Activated T-cell treated with anti-CD3 and anti-CD28 coated beads, Interleukin-2, amount 50 U/mL, for 4 hours (primary cell): ENCODE data around the gene KRTAP10-7. TPM values are rescaled to one million over a fixed set of nuclear protein-coding genes. Genes with fewer than 3 reads are reported as not detected.
A peak's percentile ranks its signal among the peaks of the same experiment; 100 is the strongest.
"Not testable (repeated sequence)": the region's sequence is repeated elsewhere in the genome, so short reads cannot be mapped to it uniquely, and the experiment has no call there.

Experiments
- ATAC-seq, 2 donors: fragments of 200-7000 bp; cut with Tn5 transposase; one replicate each; pipeline ENCODE4 v1.10.0; 2021
- DNase-seq: peaks from one replicate; pipeline ENCODE4 v3.0.0-alpha.2; 2020
- H3K27me3 Mint-ChIP-seq: one replicate; pipeline ENCODE4 v1.8.0; 2021; ENCODE audit warnings: low read depth, mixed read lengths
- H3K36me3 Mint-ChIP-seq: one replicate; pipeline ENCODE4 v1.8.0; 2022; ENCODE audit warnings: mixed read lengths; ENCODE audit not compliant: insufficient read depth
- H3K4me1 Mint-ChIP-seq: one replicate; pipeline ENCODE4 v1.8.0; 2021; ENCODE audit warnings: low read depth, mixed read lengths
- H3K4me3 Mint-ChIP-seq: one replicate; pipeline ENCODE4 v1.8.0; 2021; ENCODE audit warnings: mild to moderate bottlenecking, moderate library complexity, mixed read lengths
- H3K9me3 Mint-ChIP-seq: one replicate; pipeline ENCODE4 v1.8.0; 2021; ENCODE audit warnings: mixed read lengths
- total RNA-seq, 3 donors: library from RNA; stranded (reverse); gene quantifications; one replicate each; pipeline ENCODE4 v1.2.1, GENCODE V29; 2021

Gene KRTAP10-7
- total RNA-seq, 3 donors from 2014 or later: not detected

GRCh38 chr21:44578371-44579055, 21.9 kb upstream of the KRTAP10-7 start:
- Mint-ChIP-seq H3K9me3 (peaks cover 19% of the 10 kb centered on the region), H3K4me1 (peaks cover 11% of the 10 kb centered on the region), H3K27me3 (peaks cover 4% of the 10 kb centered on the region), H3K36me3 (peaks cover 2% of the 10 kb centered on the region), H3K4me3 (no peak overlapping the region)
- no peak for ATAC-seq
- DNase-seq: no peak

GRCh38 chr21:44579056-44579832, 21.2 kb upstream of the KRTAP10-7 start:
- DNase-seq (no peak), ATAC-seq (no peak)
- Mint-ChIP-seq H3K27me3 (peaks cover 4% of the 10 kb centered on the region), H3K9me3 (peaks cover 19% of the 10 kb centered on the region), H3K4me1 (peaks cover 18% of the 10 kb centered on the region), H3K36me3 (peaks cover 2% of the 10 kb centered on the region), H3K4me3 (no peak overlapping the region)

DNA sequence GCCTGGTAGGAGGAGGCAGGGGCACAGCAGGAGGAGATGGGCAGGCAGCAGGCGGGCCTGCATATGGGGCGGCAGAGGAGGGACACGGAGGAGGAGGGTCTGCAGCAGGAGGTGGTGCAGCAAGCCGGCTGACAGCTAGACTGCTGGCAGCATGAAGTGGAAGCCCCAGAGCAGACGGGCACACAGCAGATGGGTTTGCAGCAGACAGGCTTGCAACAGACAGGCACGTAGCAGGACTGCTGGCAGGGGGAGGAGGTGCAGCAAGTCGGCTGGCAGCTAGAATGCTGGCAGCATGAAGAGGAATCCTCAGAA, 20.6 kb upstream of the KRTAP10-7 start:
- Mint-ChIP-seq H3K4me3 (no peak overlapping the region), H3K36me3 (peaks cover 2% of the 10 kb centered on the region), H3K9me3 (peaks cover 19% of the 10 kb centered on the region), H3K27me3 (peaks cover 6% of the 10 kb centered on the region), H3K4me1 (peaks cover 17% of the 10 kb centered on the region)
- no peak for DNase-seq
- ATAC-seq: no peak

DNA sequence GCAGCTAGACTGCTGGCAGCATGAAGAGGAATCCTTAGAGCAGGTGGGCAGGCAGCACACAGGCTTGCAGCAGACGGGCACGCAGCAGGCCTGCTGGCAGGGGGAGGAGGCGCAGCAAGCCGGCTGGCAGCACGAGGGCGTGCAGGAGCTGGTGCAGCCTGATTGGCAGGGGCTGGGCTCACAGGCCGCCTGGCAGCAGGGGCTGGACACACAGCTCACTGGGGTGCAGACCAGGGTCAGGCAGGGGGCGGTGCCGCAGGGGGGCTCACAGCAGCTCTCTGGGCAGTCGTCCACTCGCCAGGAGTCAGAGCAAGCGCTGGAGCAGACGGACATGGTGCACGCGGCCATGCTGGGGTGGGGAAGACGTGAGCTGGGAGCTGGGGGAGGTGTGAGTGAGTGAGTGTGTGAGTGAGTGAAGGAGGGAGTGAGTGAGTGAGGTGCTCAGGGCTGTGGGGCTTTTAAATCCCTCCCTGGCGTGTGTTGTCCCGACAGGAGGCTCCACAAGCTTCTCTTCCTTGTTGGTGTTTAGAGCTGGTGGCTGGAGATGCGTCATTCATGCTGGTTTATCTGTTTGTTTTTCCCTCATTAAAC, 20.1 kb upstream of the KRTAP10-7 start, which contains the start of gene KRTAP10-5:
KRTAP10-5 (minus strand) TSS at position 374 of the 591 bp plus-strand sequence; CDS start at position 348, 26 bp downstream.
- not testable (repeated sequence) for H3K27me3 Mint-ChIP-seq, H3K4me3 Mint-ChIP-seq, ATAC-seq, H3K36me3 Mint-ChIP-seq, DNase-seq
- peaks cover 19% of the 10 kb centered on the region for H3K9me3 Mint-ChIP-seq
- H3K4me1 Mint-ChIP-seq: peaks cover 17% of the 10 kb centered on the region

DNA sequence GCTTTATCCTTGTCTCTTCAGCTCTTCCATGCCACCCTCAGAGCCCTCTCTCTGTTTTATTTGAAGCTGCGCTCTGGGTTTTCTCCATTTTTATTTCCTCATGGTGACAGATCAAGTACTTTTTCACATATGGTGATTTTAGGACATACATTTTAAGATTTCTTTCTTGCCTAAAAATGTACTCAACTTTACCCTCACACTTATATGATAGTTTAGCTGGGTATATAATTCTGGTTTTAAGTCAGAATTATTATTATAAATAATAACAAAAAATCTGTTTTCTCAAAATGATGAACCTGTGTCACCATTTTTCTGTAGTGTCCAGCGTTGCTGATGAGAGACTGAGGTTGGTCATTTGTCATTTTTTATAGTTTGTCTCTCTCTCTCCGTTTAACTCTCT, 19.2 kb upstream of the KRTAP10-7 start:
- H3K4me3 Mint-ChIP-seq: no peak overlapping the region
- no peak for ATAC-seq
- H3K9me3 Mint-ChIP-seq: peaks cover 19% of the 10 kb centered on the region
- peaks cover 10% of the 10 kb centered on the region for H3K27me3 Mint-ChIP-seq
- DNase-seq: no peak
- H3K4me1 Mint-ChIP-seq: peaks cover 17% of the 10 kb centered on the region
- peaks cover 2% of the 10 kb centered on the region for H3K36me3 Mint-ChIP-seq

DNA sequence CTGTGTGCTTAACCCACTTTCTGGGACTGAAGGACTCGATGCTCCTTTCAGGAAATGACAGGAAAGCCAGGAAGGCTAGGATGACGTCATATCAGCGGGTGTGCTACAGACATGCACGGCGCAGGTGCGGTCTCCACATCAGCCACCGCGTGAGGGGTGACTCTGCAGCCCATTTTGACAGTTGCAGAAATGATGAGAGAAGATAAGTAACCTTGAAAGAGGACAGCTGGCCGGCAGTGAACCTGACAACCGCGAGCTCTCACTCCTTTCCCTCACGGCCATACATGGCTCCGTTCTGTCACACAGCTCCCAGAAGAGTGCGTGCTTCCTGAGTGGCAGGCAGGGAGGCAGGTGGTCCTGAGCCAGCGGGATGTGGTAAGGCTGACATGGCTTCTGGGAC, 18.3 kb upstream of the KRTAP10-7 start:
- DNase-seq: no peak
- no peak overlapping the region for H3K4me3 Mint-ChIP-seq
- no peak for ATAC-seq
- peaks cover 17% of the 10 kb centered on the region for H3K4me1 Mint-ChIP-seq
- H3K36me3 Mint-ChIP-seq: peaks cover 2% of the 10 kb centered on the region
- peaks cover 18% of the 10 kb centered on the region for H3K27me3 Mint-ChIP-seq
- peaks cover 19% of the 10 kb centered on the region for H3K9me3 Mint-ChIP-seq

GRCh38 chr21:44583089-44583799, 17.2 kb upstream of the KRTAP10-7 start:
- DNase-seq (no peak), ATAC-seq (no peak)
- H3K4me1 Mint-ChIP-seq: peaks cover 17% of the 10 kb centered on the region
- H3K9me3 Mint-ChIP-seq: peaks cover 12% of the 10 kb centered on the region
- no peaks in the 10 kb centered on the region for H3K36me3 Mint-ChIP-seq
- peaks cover 21% of the 10 kb centered on the region for H3K27me3 Mint-ChIP-seq
- no peak overlapping the region for H3K4me3 Mint-ChIP-seq

DNA sequence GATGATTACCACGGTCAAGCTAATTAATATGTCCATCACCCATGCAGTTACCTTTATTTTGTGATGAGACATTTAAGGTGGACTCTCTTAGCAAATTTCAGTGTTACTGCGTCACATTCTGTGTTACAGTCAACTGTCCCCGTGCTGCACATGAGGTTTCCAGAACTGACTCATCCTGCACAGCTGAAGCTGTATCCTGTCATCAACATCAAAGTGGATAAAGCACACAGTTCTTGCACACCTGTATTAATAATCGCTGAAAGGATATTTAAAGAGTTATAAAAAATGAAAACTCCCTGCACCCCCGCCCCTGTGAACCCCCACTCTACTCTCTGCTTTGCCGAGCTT, 16.6 kb upstream of the KRTAP10-7 start:
- Mint-ChIP-seq H3K4me1 (peaks cover 17% of the 10 kb centered on the region), H3K4me3 (no peak overlapping the region), H3K27me3 (peaks cover 21% of the 10 kb centered on the region), H3K36me3 (no peaks in the 10 kb centered on the region), H3K9me3 (peaks cover 12% of the 10 kb centered on the region)
- ATAC-seq (peak; percentile 63 to 82), DNase-seq (no peak)

- Mint-ChIP-seq H3K27me3 (peaks cover 25% of the 10 kb centered on the region), H3K4me1 (peaks cover 17% of the 10 kb centered on the region), H3K36me3 (no peaks in the 10 kb centered on the region), H3K9me3 (peaks cover 11% of the 10 kb centered on the region), H3K4me3 (no peak overlapping the region)
- DNase-seq (no peak), ATAC-seq (no peak)
Observed at GRCh38 chr21:44585892-44586291, 14.5 kb upstream of the KRTAP10-7 start.

DNA sequence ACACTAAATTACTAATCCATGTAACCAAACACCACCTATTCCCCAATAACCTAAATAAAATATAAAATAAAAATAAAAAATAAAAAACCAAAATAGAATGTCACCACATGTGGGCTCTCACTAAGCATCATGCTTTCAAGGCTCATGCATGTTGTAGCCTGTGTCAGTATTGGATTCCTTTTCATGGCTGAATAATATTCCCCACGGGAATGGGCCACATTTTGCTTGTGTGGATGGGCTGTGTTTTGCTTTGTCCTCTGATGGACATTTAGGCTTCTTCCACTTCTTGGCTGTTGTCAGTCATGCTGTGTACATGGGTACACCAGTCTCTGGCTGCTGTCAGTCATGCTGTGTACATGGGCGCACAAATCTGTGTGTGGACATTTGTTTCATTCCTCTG, 11.3 kb upstream of the KRTAP10-7 start:
- peaks cover 28% of the 10 kb centered on the region for H3K27me3 Mint-ChIP-seq
- H3K36me3 Mint-ChIP-seq: no peaks in the 10 kb centered on the region
- ATAC-seq (no peak), DNase-seq (no peak)
- no peak overlapping the region for H3K4me3 Mint-ChIP-seq
- peaks cover 6% of the 10 kb centered on the region for H3K4me1 Mint-ChIP-seq
- no peaks in the 10 kb centered on the region for H3K9me3 Mint-ChIP-seq

DNA sequence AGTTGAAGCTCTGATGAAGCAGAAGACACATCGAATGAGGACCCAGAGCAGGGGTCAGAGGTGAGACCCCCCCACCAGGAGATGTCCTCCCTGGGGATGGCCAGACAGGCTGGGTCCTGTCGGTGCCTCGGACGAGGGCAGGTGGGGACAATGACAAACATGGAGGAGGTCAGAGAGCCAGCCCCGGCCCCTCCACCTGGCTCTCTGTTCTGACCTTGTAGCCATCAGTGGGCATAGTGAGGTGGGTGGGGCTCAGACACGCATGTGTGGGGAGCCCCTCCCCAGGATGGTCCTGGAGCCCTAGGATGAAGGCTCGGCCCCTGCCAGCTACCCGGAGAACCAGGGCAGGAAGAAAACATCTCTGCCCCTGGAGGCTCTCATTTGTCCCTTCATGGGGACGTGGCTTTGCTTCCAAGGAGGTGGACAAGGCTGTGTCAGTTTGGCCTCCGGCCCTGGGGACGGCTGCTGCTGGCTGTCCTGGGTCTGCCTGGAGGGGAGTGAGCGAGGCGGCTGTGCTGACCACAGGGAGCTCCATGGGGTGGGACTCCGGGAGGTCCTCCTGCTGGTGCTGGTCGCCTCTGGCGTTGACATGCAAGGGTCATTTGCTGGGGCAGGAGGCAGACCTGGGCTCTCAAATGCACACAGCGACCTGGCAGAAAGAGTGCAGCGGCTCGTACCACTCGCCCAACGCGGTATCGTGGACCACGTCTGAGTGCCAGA, 10.7 kb upstream of the KRTAP10-7 start:
- ATAC-seq (no peak), DNase-seq (no peak)
- Mint-ChIP-seq H3K4me3 (no peak overlapping the region), H3K27me3 (peaks cover 25% of the 10 kb centered on the region), H3K4me1 (peaks cover 2% of the 10 kb centered on the region), H3K9me3 (no peaks in the 10 kb centered on the region), H3K36me3 (no peaks in the 10 kb centered on the region)

GRCh38 chr21:44590311-44590721, 10.1 kb upstream of the KRTAP10-7 start:
- Mint-ChIP-seq H3K36me3 (no peaks in the 10 kb centered on the region), H3K4me1 (peaks cover 2% of the 10 kb centered on the region), H3K9me3 (no peaks in the 10 kb centered on the region), H3K4me3 (no peak overlapping the region), H3K27me3 (peaks cover 25% of the 10 kb centered on the region)
- DNase-seq: no peak
- no peak for ATAC-seq

- not testable (repeated sequence) for H3K9me3 Mint-ChIP-seq, H3K4me1 Mint-ChIP-seq, DNase-seq, ATAC-seq, H3K4me3 Mint-ChIP-seq, H3K36me3 Mint-ChIP-seq
- H3K27me3 Mint-ChIP-seq: peaks cover 20% of the 10 kb centered on the region
Observed at GRCh38 chr21:44590897-44591800, 9.2 kb upstream of the KRTAP10-7 start.
